WTC11 (cell line): ENCODE results near the gene MED4. TPM values are rescaled to one million over a fixed set of nuclear protein-coding genes. Genes with fewer than 3 reads are reported as not detected.

Experiments used
- ATAC-seq: fragments of 200-7000 bp; cut with Tn5 transposase; 2 replicates; pipeline ENCODE4 v1.10.0; 2021; ENCODE audit warnings: mild to moderate bottlenecking, moderate library complexity
- CTCF ChIA-PET: fragments of 300-600 bp; sonication (Branson Sonifier 250); formaldehyde crosslinking; loops from one replicate; lab custom pipeline; 2021; ENCODE audit warnings: antibody characterized with exemption; lab: Charles Lee
- POLR2A ChIA-PET: fragments of 350-600 bp; sonication (Branson Sonifier 250); formaldehyde crosslinking; loops from one replicate; lab custom pipeline; 2021; ENCODE audit warnings: antibody characterized with exemption; lab: Charles Lee
- DNase-seq: peaks from one replicate; pipeline ENCODE4 v3.0.0; 2021; ENCODE audit warnings: low spot score
- H3K27ac Mint-ChIP-seq: 2 replicates; pipeline ENCODE4 v1.8.0; 2021; ENCODE audit warnings: mixed read lengths
- H3K27me3 Mint-ChIP-seq: 2 replicates; pipeline ENCODE4 v1.8.0; 2021; ENCODE audit warnings: low read depth, mild to moderate bottlenecking, moderate library complexity, mixed read lengths
- H3K36me3 Mint-ChIP-seq: 2 replicates; pipeline ENCODE4 v1.8.0; 2021; ENCODE audit warnings: mixed read lengths
- H3K4me1 Mint-ChIP-seq: 2 replicates; pipeline ENCODE4 v1.8.0; 2022; ENCODE audit warnings: mixed read lengths
- H3K4me3 Mint-ChIP-seq: 2 replicates; pipeline ENCODE4 v1.8.0; 2021; ENCODE audit warnings: mild to moderate bottlenecking, moderate library complexity, mixed read lengths
- H3K9me3 Mint-ChIP-seq: 2 replicates; pipeline ENCODE4 v1.8.0; 2021; ENCODE audit warnings: mixed read lengths
- ATF1 ChIP-seq: sonication (generic); formaldehyde crosslinking; IDR thresholded peaks from 2 replicates; pipeline ENCODE4 v1.8.1; 2023; ENCODE audit warnings: mild to moderate bottlenecking, moderate library complexity, missing genetic modification reagents
- EMX1 ChIP-seq: fragments of 250-450 bp; sonication (Bioruptor Pico); IDR thresholded peaks from 2 replicates; pipeline ENCODE4 v1.8.0; 2021; ENCODE audit warnings: mild to moderate bottlenecking
- GTF2I ChIP-seq: fragments of 250-450 bp; sonication (Bioruptor Pico); conservative IDR thresholded peaks from 2 replicates; pipeline ENCODE4 v1.4.0; 2021; ENCODE audit warnings: mild to moderate bottlenecking
- JUN ChIP-seq: sonication (generic); formaldehyde crosslinking; IDR thresholded peaks from 2 replicates; pipeline ENCODE4 v1.8.0; 2023; ENCODE audit warnings: mild to moderate bottlenecking, missing genetic modification reagents
- MXD4 ChIP-seq: fragments of 250-450 bp; sonication (Bioruptor Pico); IDR thresholded peaks from 2 replicates; pipeline ENCODE4 v1.8.0; 2021; ENCODE audit warnings: mild to moderate bottlenecking, moderate library complexity, borderline replicate concordance
- NFATC4 ChIP-seq: fragments of 250-450 bp; sonication (Bioruptor Pico); IDR thresholded peaks from 2 replicates; pipeline ENCODE4 v1.9.0; 2021; ENCODE audit warnings: mild to moderate bottlenecking
- NR3C1 ChIP-seq: sonication (generic); formaldehyde crosslinking; conservative IDR thresholded peaks from 2 replicates; pipeline ENCODE4 v1.8.1; 2023; ENCODE audit warnings: low read depth, mild to moderate bottlenecking, missing genetic modification reagents
- RELA ChIP-seq: sonication (generic); formaldehyde crosslinking; IDR thresholded peaks from 2 replicates; pipeline ENCODE4 v1.8.1; 2022; ENCODE audit warnings: missing genetic modification reagents, mild to moderate bottlenecking, borderline replicate concordance
- SMAD3 ChIP-seq: sonication (generic); formaldehyde crosslinking; IDR thresholded peaks from 2 replicates; pipeline ENCODE4 v1.8.0; 2022; ENCODE audit warnings: missing genetic modification reagents, mild to moderate bottlenecking, borderline replicate concordance
- SMAD4 ChIP-seq: sonication (generic); formaldehyde crosslinking; IDR thresholded peaks from 2 replicates; pipeline ENCODE4 v1.8.0; 2022; ENCODE audit warnings: mild to moderate bottlenecking, missing genetic modification reagents
- TEAD1 ChIP-seq: sonication (generic); formaldehyde crosslinking; IDR thresholded peaks from 2 replicates; pipeline ENCODE4 v1.8.0; 2022; ENCODE audit warnings: mild to moderate bottlenecking, missing genetic modification reagents
- TP53 ChIP-seq: sonication (generic); formaldehyde crosslinking; IDR thresholded peaks from 2 replicates; pipeline ENCODE4 v1.8.1; 2023; ENCODE audit warnings: mild to moderate bottlenecking, missing genetic modification reagents
- ZNF121 ChIP-seq: sonication (generic); formaldehyde crosslinking; IDR thresholded peaks from 2 replicates; pipeline ENCODE4 v1.8.0; 2023; ENCODE audit warnings: missing genetic modification reagents
- ZNF232 ChIP-seq: sonication (generic); formaldehyde crosslinking; IDR thresholded peaks from 2 replicates; pipeline ENCODE4 v1.8.0; 2022; ENCODE audit warnings: mild to moderate bottlenecking, missing genetic modification reagents
- total RNA-seq: library from RNA; stranded (reverse); gene quantifications from 3 replicates; pipeline ENCODE4 v1.2.3, GENCODE V29; 2021
- TF ChIP-seq, protein P1 (sequence below): sonication (generic); formaldehyde crosslinking; IDR thresholded peaks from 2 replicates; pipeline ENCODE4 v1.8.1; 2022; ENCODE audit warnings: low read depth, mild to moderate bottlenecking, moderate library complexity, missing genetic modification reagents, borderline replicate concordance
- TF ChIP-seq, protein P2 (sequence below): sonication (generic); formaldehyde crosslinking; IDR thresholded peaks from 2 replicates; pipeline ENCODE4 v1.8.1; 2022; ENCODE audit warnings: missing genetic modification reagents, borderline replicate concordance
- TF ChIP-seq, protein P3 (sequence below): fragments of 250-450 bp; sonication (Bioruptor Pico); IDR thresholded peaks from 2 replicates; pipeline ENCODE4 v1.8.0; 2021; ENCODE audit warnings: mild to moderate bottlenecking
- TF ChIP-seq, protein P4 (sequence below): sonication (generic); formaldehyde crosslinking; IDR thresholded peaks from 2 replicates; pipeline ENCODE4 v1.8.1; 2022; ENCODE audit warnings: mild to moderate bottlenecking, moderate library complexity, missing genetic modification reagents
- TF ChIP-seq, protein P5 (sequence below): sonication (generic); formaldehyde crosslinking; IDR thresholded peaks from 2 replicates; pipeline ENCODE4 v1.8.0; 2022; ENCODE audit warnings: mild to moderate bottlenecking, missing genetic modification reagents
- TF ChIP-seq, protein P6 (sequence below): sonication (generic); formaldehyde crosslinking; IDR thresholded peaks from 2 replicates; pipeline ENCODE4 v1.8.1; 2023; ENCODE audit warnings: mild to moderate bottlenecking, missing genetic modification reagents, borderline replicate concordance
- TF ChIP-seq, protein P7 (sequence below): sonication (generic); formaldehyde crosslinking; IDR thresholded peaks from 2 replicates; pipeline ENCODE4 v1.8.0; 2022; ENCODE audit warnings: mild to moderate bottlenecking, missing genetic modification reagents
- TF ChIP-seq, protein P8 (sequence below): fragments of 250-450 bp; sonication (Bioruptor Pico); IDR thresholded peaks from 2 replicates; pipeline ENCODE4 v1.9.0; 2021; ENCODE audit warnings: mild to moderate bottlenecking
- TF ChIP-seq, protein P9 (sequence below): fragments of 250-450 bp; sonication (Bioruptor Pico); IDR thresholded peaks from 2 replicates; pipeline ENCODE4 v1.9.0; 2021; ENCODE audit warnings: mild to moderate bottlenecking

Gene MED4
- total RNA-seq, 1 experiment from 2014 or later = 48.1 TPM

DNA sequence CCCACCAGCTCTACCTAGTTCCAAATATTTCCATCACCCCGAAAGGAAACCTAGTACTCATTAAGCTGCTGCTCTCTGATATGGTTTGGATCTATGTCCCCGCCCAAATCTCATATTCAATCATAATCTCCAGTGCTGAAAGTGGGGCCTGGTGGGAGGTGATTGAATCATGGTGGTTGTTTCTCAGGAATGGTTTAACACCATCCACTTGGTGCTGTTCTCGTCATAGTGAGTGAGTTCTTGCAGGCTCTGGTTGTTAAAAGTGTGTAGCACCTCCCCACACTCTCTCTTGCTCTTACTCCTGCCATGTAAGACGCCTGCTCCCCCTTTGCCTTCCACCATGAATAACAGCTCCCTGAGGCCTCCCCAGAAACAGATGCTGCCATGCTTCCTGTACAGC lies 43.4 kb upstream of the MED4 start (continued):
- TF ChIP-seq, protein P1, sequence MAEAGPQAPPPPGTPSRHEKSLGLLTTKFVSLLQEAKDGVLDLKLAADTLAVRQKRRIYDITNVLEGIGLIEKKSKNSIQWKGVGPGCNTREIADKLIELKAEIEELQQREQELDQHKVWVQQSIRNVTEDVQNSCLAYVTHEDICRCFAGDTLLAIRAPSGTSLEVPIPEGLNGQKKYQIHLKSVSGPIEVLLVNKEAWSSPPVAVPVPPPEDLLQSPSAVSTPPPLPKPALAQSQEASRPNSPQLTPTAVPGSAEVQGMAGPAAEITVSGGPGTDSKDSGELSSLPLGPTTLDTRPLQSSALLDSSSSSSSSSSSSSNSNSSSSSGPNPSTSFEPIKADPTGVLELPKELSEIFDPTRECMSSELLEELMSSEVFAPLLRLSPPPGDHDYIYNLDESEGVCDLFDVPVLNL (CRISPR knock-in tag) = no peak
- TF ChIP-seq, protein P2, sequence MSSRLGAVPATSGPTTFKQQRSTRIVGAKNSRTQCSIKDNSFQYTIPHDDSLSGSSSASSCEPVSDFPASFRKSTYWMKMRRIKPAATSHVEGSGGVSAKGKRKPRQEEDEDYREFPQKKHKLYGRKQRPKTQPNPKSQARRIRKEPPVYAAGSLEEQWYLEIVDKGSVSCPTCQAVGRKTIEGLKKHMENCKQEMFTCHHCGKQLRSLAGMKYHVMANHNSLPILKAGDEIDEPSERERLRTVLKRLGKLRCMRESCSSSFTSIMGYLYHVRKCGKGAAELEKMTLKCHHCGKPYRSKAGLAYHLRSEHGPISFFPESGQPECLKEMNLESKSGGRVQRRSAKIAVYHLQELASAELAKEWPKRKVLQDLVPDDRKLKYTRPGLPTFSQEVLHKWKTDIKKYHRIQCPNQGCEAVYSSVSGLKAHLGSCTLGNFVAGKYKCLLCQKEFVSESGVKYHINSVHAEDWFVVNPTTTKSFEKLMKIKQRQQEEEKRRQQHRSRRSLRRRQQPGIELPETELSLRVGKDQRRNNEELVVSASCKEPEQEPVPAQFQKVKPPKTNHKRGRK = no peak
- TF ChIP-seq, protein P3, sequence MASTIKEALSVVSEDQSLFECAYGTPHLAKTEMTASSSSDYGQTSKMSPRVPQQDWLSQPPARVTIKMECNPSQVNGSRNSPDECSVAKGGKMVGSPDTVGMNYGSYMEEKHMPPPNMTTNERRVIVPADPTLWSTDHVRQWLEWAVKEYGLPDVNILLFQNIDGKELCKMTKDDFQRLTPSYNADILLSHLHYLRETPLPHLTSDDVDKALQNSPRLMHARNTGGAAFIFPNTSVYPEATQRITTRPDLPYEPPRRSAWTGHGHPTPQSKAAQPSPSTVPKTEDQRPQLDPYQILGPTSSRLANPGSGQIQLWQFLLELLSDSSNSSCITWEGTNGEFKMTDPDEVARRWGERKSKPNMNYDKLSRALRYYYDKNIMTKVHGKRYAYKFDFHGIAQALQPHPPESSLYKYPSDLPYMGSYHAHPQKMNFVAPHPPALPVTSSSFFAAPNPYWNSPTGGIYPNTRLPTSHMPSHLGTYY (CRISPR knock-in tag) = no peak
- no peak for TF ChIP-seq RELA
- TF ChIP-seq JUN (CRISPR knock-in tag) = no peak
- TF ChIP-seq, protein P4, sequence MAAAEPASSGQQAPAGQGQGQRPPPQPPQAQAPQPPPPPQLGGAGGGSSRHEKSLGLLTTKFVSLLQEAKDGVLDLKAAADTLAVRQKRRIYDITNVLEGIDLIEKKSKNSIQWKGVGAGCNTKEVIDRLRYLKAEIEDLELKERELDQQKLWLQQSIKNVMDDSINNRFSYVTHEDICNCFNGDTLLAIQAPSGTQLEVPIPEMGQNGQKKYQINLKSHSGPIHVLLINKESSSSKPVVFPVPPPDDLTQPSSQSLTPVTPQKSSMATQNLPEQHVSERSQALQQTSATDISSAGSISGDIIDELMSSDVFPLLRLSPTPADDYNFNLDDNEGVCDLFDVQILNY (CRISPR knock-in tag) = no peak
- TF ChIP-seq, protein P5, sequence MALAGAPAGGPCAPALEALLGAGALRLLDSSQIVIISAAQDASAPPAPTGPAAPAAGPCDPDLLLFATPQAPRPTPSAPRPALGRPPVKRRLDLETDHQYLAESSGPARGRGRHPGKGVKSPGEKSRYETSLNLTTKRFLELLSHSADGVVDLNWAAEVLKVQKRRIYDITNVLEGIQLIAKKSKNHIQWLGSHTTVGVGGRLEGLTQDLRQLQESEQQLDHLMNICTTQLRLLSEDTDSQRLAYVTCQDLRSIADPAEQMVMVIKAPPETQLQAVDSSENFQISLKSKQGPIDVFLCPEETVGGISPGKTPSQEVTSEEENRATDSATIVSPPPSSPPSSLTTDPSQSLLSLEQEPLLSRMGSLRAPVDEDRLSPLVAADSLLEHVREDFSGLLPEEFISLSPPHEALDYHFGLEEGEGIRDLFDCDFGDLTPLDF (CRISPR knock-in tag) = no peak
- no peak for TF ChIP-seq ZNF121
- TF ChIP-seq ATF1 = no peak
- TF ChIP-seq GTF2I (CRISPR knock-in tag) = no peak
- TF ChIP-seq ZNF232 (CRISPR knock-in tag) = no peak
- no peak for TF ChIP-seq NR3C1
- no peak for TF ChIP-seq TP53 (CRISPR knock-in tag)
- TF ChIP-seq, protein P6, sequence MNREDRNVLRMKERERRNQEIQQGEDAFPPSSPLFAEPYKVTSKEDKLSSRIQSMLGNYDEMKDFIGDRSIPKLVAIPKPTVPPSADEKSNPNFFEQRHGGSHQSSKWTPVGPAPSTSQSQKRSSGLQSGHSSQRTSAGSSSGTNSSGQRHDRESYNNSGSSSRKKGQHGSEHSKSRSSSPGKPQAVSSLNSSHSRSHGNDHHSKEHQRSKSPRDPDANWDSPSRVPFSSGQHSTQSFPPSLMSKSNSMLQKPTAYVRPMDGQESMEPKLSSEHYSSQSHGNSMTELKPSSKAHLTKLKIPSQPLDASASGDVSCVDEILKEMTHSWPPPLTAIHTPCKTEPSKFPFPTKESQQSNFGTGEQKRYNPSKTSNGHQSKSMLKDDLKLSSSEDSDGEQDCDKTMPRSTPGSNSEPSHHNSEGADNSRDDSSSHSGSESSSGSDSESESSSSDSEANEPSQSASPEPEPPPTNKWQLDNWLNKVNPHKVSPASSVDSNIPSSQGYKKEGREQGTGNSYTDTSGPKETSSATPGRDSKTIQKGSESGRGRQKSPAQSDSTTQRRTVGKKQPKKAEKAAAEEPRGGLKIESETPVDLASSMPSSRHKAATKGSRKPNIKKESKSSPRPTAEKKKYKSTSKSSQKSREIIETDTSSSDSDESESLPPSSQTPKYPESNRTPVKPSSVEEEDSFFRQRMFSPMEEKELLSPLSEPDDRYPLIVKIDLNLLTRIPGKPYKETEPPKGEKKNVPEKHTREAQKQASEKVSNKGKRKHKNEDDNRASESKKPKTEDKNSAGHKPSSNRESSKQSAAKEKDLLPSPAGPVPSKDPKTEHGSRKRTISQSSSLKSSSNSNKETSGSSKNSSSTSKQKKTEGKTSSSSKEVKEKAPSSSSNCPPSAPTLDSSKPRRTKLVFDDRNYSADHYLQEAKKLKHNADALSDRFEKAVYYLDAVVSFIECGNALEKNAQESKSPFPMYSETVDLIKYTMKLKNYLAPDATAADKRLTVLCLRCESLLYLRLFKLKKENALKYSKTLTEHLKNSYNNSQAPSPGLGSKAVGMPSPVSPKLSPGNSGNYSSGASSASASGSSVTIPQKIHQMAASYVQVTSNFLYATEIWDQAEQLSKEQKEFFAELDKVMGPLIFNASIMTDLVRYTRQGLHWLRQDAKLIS = no peak

DNA sequence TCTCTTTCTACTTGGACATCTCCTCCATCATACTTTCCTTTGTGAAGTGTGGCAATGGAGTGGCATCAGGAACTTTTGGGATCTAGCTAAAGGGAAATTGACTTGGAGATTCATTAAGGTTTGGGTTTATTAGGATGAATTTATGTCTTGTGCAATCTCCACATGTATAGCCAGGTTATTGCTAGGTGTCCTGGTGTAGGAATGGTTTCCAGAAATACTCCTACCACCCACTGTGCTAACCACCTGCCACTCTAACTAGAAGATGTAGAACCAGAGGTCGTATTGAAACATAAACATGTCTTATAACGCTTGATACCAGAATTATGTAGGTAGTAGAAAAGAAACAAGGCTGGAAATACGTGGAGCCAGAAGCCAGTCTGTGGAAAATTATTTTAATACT lies 38.1 kb upstream of the MED4 start:
- peaks cover 5% of the 10 kb centered on the region for H3K4me1 Mint-ChIP-seq
- no peak overlapping the region for H3K4me3 Mint-ChIP-seq
- ChIA-PET POLR2A (no interaction called here), CTCF (no interaction called here)
- no peaks in the 10 kb centered on the region for H3K9me3 Mint-ChIP-seq
- no peaks in the 10 kb centered on the region for H3K36me3 Mint-ChIP-seq
- no peak for DNase-seq
- H3K27ac Mint-ChIP-seq = no peak overlapping the region
- peaks cover 3% of the 10 kb centered on the region; the same call in 1 of the 2 replicates for H3K27me3 Mint-ChIP-seq
- ATAC-seq = no peak
- TF ChIP-seq ATF1 (no peak), SMAD4 (CRISPR knock-in tag) (no peak), SMAD3 (no peak), EMX1 (CRISPR knock-in tag) (no peak), MXD4 (CRISPR knock-in tag) (no peak), NFATC4 (CRISPR knock-in tag) (no peak), TEAD1 (CRISPR knock-in tag) (no peak)
- TF ChIP-seq, protein P7, sequence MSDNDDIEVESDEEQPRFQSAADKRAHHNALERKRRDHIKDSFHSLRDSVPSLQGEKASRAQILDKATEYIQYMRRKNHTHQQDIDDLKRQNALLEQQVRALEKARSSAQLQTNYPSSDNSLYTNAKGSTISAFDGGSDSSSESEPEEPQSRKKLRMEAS (CRISPR knock-in tag) = no peak
- TF ChIP-seq, protein P8, sequence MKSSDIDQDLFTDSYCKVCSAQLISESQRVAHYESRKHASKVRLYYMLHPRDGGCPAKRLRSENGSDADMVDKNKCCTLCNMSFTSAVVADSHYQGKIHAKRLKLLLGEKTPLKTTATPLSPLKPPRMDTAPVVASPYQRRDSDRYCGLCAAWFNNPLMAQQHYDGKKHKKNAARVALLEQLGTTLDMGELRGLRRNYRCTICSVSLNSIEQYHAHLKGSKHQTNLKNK = no peak
- TF ChIP-seq, protein P1 (CRISPR knock-in tag) = no peak
- TF ChIP-seq, protein P9, sequence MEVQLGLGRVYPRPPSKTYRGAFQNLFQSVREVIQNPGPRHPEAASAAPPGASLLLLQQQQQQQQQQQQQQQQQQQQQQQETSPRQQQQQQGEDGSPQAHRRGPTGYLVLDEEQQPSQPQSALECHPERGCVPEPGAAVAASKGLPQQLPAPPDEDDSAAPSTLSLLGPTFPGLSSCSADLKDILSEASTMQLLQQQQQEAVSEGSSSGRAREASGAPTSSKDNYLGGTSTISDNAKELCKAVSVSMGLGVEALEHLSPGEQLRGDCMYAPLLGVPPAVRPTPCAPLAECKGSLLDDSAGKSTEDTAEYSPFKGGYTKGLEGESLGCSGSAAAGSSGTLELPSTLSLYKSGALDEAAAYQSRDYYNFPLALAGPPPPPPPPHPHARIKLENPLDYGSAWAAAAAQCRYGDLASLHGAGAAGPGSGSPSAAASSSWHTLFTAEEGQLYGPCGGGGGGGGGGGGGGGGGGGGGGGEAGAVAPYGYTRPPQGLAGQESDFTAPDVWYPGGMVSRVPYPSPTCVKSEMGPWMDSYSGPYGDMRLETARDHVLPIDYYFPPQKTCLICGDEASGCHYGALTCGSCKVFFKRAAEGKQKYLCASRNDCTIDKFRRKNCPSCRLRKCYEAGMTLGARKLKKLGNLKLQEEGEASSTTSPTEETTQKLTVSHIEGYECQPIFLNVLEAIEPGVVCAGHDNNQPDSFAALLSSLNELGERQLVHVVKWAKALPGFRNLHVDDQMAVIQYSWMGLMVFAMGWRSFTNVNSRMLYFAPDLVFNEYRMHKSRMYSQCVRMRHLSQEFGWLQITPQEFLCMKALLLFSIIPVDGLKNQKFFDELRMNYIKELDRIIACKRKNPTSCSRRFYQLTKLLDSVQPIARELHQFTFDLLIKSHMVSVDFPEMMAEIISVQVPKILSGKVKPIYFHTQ (CRISPR knock-in tag) = no peak
